Measurements from ENCODE around the gene SETD1A. TPM values are rescaled to one million over a fixed set of nuclear protein-coding genes. Genes with fewer than 3 reads are reported as not detected.

Gene SETD1A
- total RNA-seq, 3 donors from 2014 or later (not counting 1 experiment from before 2014, with no cell fraction given), result 32.9 to 34.5 (median 33.9) TPM

DNA sequence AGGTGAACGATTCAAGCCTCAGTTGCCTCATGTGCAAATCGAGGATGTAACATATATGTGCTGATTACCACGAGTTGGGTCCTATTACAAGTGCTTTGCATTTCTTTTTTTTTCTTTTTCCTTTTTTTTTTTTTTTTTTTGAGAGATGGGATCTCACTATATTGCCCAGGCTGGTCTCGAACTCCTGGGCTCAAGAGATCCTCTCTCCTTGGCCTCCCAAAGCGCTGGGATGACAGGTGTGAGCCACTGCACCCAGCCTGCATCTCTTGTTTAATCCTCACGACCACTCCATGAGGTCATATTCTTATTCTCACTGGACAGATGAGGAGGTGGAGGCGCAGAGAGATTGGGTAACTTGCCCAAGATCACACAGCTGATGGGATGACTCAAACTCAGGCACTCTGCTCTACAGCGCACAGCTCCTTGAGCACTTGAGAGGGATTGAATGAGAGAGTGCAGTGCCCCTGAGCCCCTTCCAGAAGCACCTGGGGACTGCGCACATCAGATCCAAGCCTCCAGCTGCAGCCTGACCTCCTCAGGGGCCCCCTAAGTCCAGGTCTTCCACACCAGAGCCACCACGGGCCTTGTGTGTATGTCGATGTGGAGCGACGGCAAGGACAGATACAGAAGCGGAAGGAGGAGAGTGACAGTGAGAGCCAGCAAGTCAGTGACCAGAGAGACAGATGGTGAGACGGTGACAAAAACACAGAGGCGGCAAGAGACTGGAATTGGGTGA, 48.0 kb downstream of the SETD1A start:
- WGBS (ENCODE audit: insufficient coverage), result 81% methylated on average over 16 of the region's 16 CpGs
- intact Hi-C loops (cut with micrococcal nuclease), result no loop called here
- H3K27ac ChIP-seq (ENCODE audit: low read length), result no peak overlapping the region
- no peaks in the 10 kb centered on the region for H3K36me3 Mint-ChIP-seq
- no peaks in the 10 kb centered on the region for H3K9me3 Mint-ChIP-seq
- DNase-seq (no peak), ATAC-seq (no peak)
- TF ChIP-seq, protein P1, sequence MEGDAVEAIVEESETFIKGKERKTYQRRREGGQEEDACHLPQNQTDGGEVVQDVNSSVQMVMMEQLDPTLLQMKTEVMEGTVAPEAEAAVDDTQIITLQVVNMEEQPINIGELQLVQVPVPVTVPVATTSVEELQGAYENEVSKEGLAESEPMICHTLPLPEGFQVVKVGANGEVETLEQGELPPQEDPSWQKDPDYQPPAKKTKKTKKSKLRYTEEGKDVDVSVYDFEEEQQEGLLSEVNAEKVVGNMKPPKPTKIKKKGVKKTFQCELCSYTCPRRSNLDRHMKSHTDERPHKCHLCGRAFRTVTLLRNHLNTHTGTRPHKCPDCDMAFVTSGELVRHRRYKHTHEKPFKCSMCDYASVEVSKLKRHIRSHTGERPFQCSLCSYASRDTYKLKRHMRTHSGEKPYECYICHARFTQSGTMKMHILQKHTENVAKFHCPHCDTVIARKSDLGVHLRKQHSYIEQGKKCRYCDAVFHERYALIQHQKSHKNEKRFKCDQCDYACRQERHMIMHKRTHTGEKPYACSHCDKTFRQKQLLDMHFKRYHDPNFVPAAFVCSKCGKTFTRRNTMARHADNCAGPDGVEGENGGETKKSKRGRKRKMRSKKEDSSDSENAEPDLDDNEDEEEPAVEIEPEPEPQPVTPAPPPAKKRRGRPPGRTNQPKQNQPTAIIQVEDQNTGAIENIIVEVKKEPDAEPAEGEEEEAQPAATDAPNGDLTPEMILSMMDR (IDR thresholded peaks at IDR 0.05), result no peak
- peaks cover under 1% of the 10 kb centered on the region for H3K4me1 ChIP-seq (ENCODE audit: control insufficient read depth, insufficient read depth, low read length)
- H3K27me3 Mint-ChIP-seq (ENCODE audit: low read depth in 2 of 2), result peaks cover 0 to 27% of the 10 kb centered on the region in 2 donors
- H3K4me3 Mint-ChIP-seq, result no peak overlapping the region
- H3K36me3 ChIP-seq (ENCODE audit: control insufficient read depth, insufficient read depth, low read length), result no peaks in the 10 kb centered on the region
- H3K9me3 ChIP-seq (ENCODE audit: control insufficient read depth, insufficient read depth, low read length), result no peaks in the 10 kb centered on the region
- H3K27me3 ChIP-seq (ENCODE audit: control insufficient read depth, insufficient read depth, low read length), result peaks cover 3% of the 10 kb centered on the region
- H3K4me1 Mint-ChIP-seq, result peaks cover 0 to 5% of the 10 kb centered on the region in 2 donors
- H3K4me3 ChIP-seq (ENCODE audit: low read length), result no peak overlapping the region
- H3K27ac Mint-ChIP-seq, result no peak overlapping the region

DNA sequence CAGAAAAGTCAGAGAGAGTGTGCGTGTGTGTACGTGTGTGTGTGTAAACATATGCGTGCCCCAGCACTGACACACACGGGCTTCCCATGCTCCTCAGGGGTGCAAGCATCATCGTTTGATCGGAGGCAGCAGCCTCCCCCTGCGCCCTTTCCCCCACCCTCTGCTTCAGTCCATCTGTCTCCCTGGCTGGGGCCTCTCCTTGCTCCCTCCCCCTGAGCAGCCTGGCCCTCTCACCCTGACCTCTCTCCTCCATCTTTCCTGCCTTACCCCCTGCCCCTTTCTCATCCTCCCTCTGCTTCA, 48.5 kb downstream of the SETD1A start:
- 78% methylated on average over 7 of the region's 7 CpGs for WGBS (ENCODE audit: insufficient coverage)
- no peaks in the 10 kb centered on the region for H3K9me3 Mint-ChIP-seq
- peaks cover 5% of the 10 kb centered on the region for H3K4me1 ChIP-seq (ENCODE audit: control insufficient read depth, insufficient read depth, low read length)
- H3K27ac ChIP-seq (ENCODE audit: low read length), result no peak overlapping the region
- H3K4me3 ChIP-seq (ENCODE audit: low read length), result no peak overlapping the region
- no peaks in the 10 kb centered on the region for H3K36me3 ChIP-seq (ENCODE audit: control insufficient read depth, insufficient read depth, low read length)
- H3K27me3 Mint-ChIP-seq (ENCODE audit: low read depth in 2 of 2), result peaks cover 0 to 29% of the 10 kb centered on the region in 2 donors
- no peak overlapping the region for H3K4me3 Mint-ChIP-seq
- ATAC-seq (no peak), DNase-seq (no peak)
- H3K36me3 Mint-ChIP-seq, result no peaks in the 10 kb centered on the region
- H3K4me1 Mint-ChIP-seq, result peaks cover 0 to 8% of the 10 kb centered on the region in 2 donors
- H3K27ac Mint-ChIP-seq, result no peak overlapping the region
- no peaks in the 10 kb centered on the region for H3K9me3 ChIP-seq (ENCODE audit: control insufficient read depth, insufficient read depth, low read length)
- intact Hi-C loops (cut with micrococcal nuclease), result no loop called here
- TF ChIP-seq, protein P1 (IDR thresholded peaks at IDR 0.05), result no peak
- peaks cover 7% of the 10 kb centered on the region for H3K27me3 ChIP-seq (ENCODE audit: control insufficient read depth, insufficient read depth, low read length)

DNA sequence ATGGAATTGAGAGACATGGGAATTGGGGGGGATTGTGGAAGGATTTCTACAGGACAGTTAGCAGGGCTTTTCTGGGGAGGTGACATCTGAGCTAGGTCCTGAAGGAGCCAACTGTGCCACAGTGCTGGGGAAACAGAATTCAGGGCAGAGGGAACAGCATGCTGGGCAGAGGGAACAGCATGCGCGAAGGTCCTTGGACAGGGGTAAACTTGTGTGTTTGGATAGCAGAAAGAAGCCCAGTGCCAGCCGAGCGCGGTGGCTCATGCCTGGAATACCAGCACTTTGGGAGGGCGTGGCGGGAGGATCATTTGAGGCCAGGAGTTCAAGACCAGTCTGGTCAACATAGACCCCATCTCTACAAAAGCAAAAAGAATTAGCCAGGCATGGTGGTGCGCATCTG, 49.0 kb downstream of the SETD1A start:
- no peak overlapping the region for H3K27ac Mint-ChIP-seq
- intact Hi-C loops (cut with micrococcal nuclease), result no loop called here
- H3K9me3 ChIP-seq (ENCODE audit: control insufficient read depth, insufficient read depth, low read length), result no peaks in the 10 kb centered on the region
- peaks cover 13% of the 10 kb centered on the region for H3K27me3 ChIP-seq (ENCODE audit: control insufficient read depth, insufficient read depth, low read length)
- H3K4me3 ChIP-seq (ENCODE audit: low read length), result no peak overlapping the region
- H3K27ac ChIP-seq (ENCODE audit: low read length), result no peak overlapping the region
- H3K36me3 ChIP-seq (ENCODE audit: control insufficient read depth, insufficient read depth, low read length), result no peaks in the 10 kb centered on the region
- ATAC-seq, result no peak
- H3K27me3 Mint-ChIP-seq (ENCODE audit: low read depth in 2 of 2), result peaks cover 5 to 35% of the 10 kb centered on the region in 2 donors
- no peak overlapping the region for H3K4me3 Mint-ChIP-seq
- no peaks in the 10 kb centered on the region for H3K9me3 Mint-ChIP-seq
- DNase-seq, result no peak
- H3K4me1 ChIP-seq (ENCODE audit: control insufficient read depth, insufficient read depth, low read length), result peaks cover 7% of the 10 kb centered on the region
- 97% methylated on average over 8 of the region's 8 CpGs for WGBS (ENCODE audit: insufficient coverage)
- H3K4me1 Mint-ChIP-seq, result peaks cover 0 to 13% of the 10 kb centered on the region in 2 donors
- no peaks in the 10 kb centered on the region for H3K36me3 Mint-ChIP-seq
- TF ChIP-seq, protein P1 (IDR thresholded peaks at IDR 0.05), result no peak

DNA sequence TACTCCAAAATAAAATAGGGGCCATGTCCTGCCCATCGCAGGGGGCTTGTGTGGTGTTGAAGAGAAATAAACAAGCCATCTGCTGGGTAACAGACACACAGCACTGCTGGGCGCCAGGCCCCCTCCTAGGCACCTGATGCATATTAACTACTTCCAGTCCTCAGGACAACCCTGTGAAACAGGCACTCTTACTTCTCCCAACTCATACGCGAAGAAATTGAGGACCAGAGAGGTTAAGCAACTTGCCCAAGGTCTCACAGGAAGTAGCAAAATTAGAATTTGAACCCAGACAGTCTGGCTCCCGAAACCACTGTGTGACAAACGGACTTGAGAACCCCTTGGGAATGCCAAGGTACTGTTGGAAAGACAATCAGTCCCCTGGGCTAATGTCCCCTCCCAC, 50.1 kb downstream of the SETD1A start:
- no peak overlapping the region for H3K4me3 Mint-ChIP-seq
- ATAC-seq (no peak), DNase-seq (no peak)
- no peaks in the 10 kb centered on the region for H3K9me3 Mint-ChIP-seq
- peaks cover 17% of the 10 kb centered on the region for H3K27me3 ChIP-seq (ENCODE audit: control insufficient read depth, insufficient read depth, low read length)
- H3K27me3 Mint-ChIP-seq (ENCODE audit: low read depth in 2 of 2), result peaks cover 15 to 45% of the 10 kb centered on the region in 2 donors
- H3K9me3 ChIP-seq (ENCODE audit: control insufficient read depth, insufficient read depth, low read length), result no peaks in the 10 kb centered on the region
- H3K36me3 Mint-ChIP-seq, result no peaks in the 10 kb centered on the region
- no peak overlapping the region for H3K4me3 ChIP-seq (ENCODE audit: low read length)
- H3K27ac ChIP-seq (ENCODE audit: low read length), result no peak overlapping the region
- H3K4me1 ChIP-seq (ENCODE audit: control insufficient read depth, insufficient read depth, low read length), result peaks cover 7% of the 10 kb centered on the region
- intact Hi-C loops (cut with micrococcal nuclease), result no loop called here
- 59% methylated on average over 5 of the region's 6 CpGs for WGBS (ENCODE audit: insufficient coverage)
- no peak overlapping the region for H3K27ac Mint-ChIP-seq
- TF ChIP-seq, protein P1 (IDR thresholded peaks at IDR 0.05), result no peak
- peaks cover 0 to 20% of the 10 kb centered on the region in 2 donors for H3K4me1 Mint-ChIP-seq
- H3K36me3 ChIP-seq (ENCODE audit: control insufficient read depth, insufficient read depth, low read length), result no peaks in the 10 kb centered on the region

All from natural killer cell (primary cell).